22Rv1 (cell line): ENCODE measurements around the gene PARVB.

Experiments
- H3K27ac ChIP-seq: fragments of 450-650 bp; 2 replicates; pipeline ENCODE4 v1.5.1; 2017
- CTCF ChIP-seq: fragments of 450-650 bp; IDR thresholded peaks from 2 replicates; pipeline ENCODE4 v1.5.1; 2017; ENCODE audit warnings: mild to moderate bottlenecking
- ZFX ChIP-seq: fragments of 450-650 bp; IDR thresholded peaks from 2 replicates; pipeline ENCODE4 v1.6.1; 2017; ENCODE audit warnings: antibody characterized with exemption, borderline replicate concordance

Gene PARVB

GRCh38 chr22:44172370-44173108 lies 148.4 kb downstream of the PARVB start:
- TF ChIP-seq ZFX (no peak), CTCF (no peak)
- no peak overlapping the region for H3K27ac ChIP-seq

- TF ChIP-seq CTCF (no peak), ZFX (no peak)
- H3K27ac ChIP-seq = no peak overlapping the region
These were observed 149.1 kb downstream of the PARVB start for GRCh38 chr22:44173154-44173553.

GRCh38 chr22:44175676-44176075 lies 151.6 kb downstream of the PARVB start:
- H3K27ac ChIP-seq = no peak overlapping the region
- no peak for TF ChIP-seq CTCF
- no peak for TF ChIP-seq ZFX

- no peak overlapping the region for H3K27ac ChIP-seq
- TF ChIP-seq CTCF (no peak), ZFX (no peak)
These were observed 155.3 kb downstream of the PARVB start for GRCh38 chr22:44179196-44179988.

- H3K27ac ChIP-seq = no peak overlapping the region
- no peak for TF ChIP-seq CTCF
These were observed 156.0 kb downstream of the PARVB start for GRCh38 chr22:44179989-44180705.

GRCh38 chr22:44180706-44181032 lies 156.6 kb downstream of the PARVB start, which contains the start of gene PARVG:
PARVG (plus strand) TSS chr22:44180925; CDS start chr22:44183330, 2,405 bp downstream.
- TF ChIP-seq CTCF = no peak
- TF ChIP-seq ZFX = no peak
- no peak within 1 kb of the TSS for H3K27ac ChIP-seq
